Activated B cell treated with CpG ODN at 0.5 μM for 24 hours (primary cell): ENCODE data around the gene GPR157. TPM values are rescaled to one million over a fixed set of nuclear protein-coding genes. Genes with fewer than 3 reads are reported as not detected.
A peak's percentile ranks its signal among the peaks of the same experiment; 100 is the strongest.

ENCODE experiments used
- ATAC-seq: fragments of 200-7000 bp; cut with Tn5 transposase; one replicate; pipeline ENCODE4 v1.10.0; 2021; ENCODE audit warnings: low read depth, mild to moderate bottlenecking, moderate library complexity
- CTCF ChIA-PET: fragments of 350-600 bp; sonication (Branson Sonifier 250); formaldehyde crosslinking; loops from one replicate; lab custom pipeline; 2021; ENCODE audit warnings: antibody characterized with exemption; lab: Charles Lee
- POLR2A ChIA-PET: fragments of 350-600 bp; sonication (Branson Sonifier 250); formaldehyde crosslinking; loops from one replicate; lab custom pipeline; 2021; ENCODE audit warnings: antibody characterized with exemption; lab: Charles Lee
- DNase-seq: peaks from one replicate; pipeline ENCODE4 v3.0.0; 2022
- H3K27ac Mint-ChIP-seq: one replicate; pipeline ENCODE4 v1.8.0; 2020; ENCODE audit warnings: mixed read lengths
- H3K27me3 Mint-ChIP-seq: one replicate; pipeline ENCODE4 v1.8.0; 2021; ENCODE audit warnings: mixed read lengths
- H3K36me3 Mint-ChIP-seq: one replicate; pipeline ENCODE4 v1.8.0; 2021; ENCODE audit warnings: low read depth, mixed read lengths
- H3K4me1 Mint-ChIP-seq: one replicate; pipeline ENCODE4 v1.8.0; 2021; ENCODE audit warnings: mixed read lengths
- H3K4me3 Mint-ChIP-seq: one replicate; pipeline ENCODE4 v1.8.0; 2020; ENCODE audit warnings: mild to moderate bottlenecking, mixed read lengths
- H3K9me3 Mint-ChIP-seq: one replicate; pipeline ENCODE4 v1.8.0; 2020; ENCODE audit warnings: mixed read lengths
- CTCF ChIP-seq: fragments of 200-600 bp; IDR thresholded peaks from one replicate; pipeline ENCODE4 v1.8.0; 2022; ENCODE audit warnings: antibody characterized with exemption, mild to moderate bottlenecking
- intact Hi-C: fragments of 100-400 bp; cut with micrococcal nuclease; formaldehyde crosslinking; loops from one replicate; pipeline ENCODE4 v1.15.1; 2024
- total RNA-seq: library from RNA; stranded (reverse); gene quantifications from 2 replicates; pipeline ENCODE4 v1.2.3, GENCODE V29; 2022

Gene GPR157
- total RNA-seq, 1 donor from 2014 or later = 7.0 TPM

GRCh38 chr1:9106286-9106685 is 22.6 kb downstream of the GPR157 start:
- Mint-ChIP-seq H3K36me3 (peaks cover 22% of the 10 kb centered on the region), H3K27ac (no peak overlapping the region), H3K27me3 (no peaks in the 10 kb centered on the region), H3K4me1 (no peaks in the 10 kb centered on the region), H3K4me3 (no peak overlapping the region), H3K9me3 (no peaks in the 10 kb centered on the region)
- ChIA-PET CTCF (interaction anchor here (1.5 kb wide), 1 partner anchor 96 kb away, joined by 3 read pairs; no protein-coding TSS in a partner anchor), POLR2A (no interaction called here)
- intact Hi-C loops = no loop called here
- no peak for TF ChIP-seq CTCF
- ATAC-seq (no peak), DNase-seq (no peak)

GRCh38 chr1:9105336-9105867 is 23.5 kb downstream of the GPR157 start:
- no peak for TF ChIP-seq CTCF
- no peaks in the 10 kb centered on the region for H3K27me3 Mint-ChIP-seq
- peaks cover 22% of the 10 kb centered on the region for H3K36me3 Mint-ChIP-seq
- DNase-seq = no peak
- intact Hi-C loops = no loop called here
- ChIA-PET POLR2A (no interaction called here), CTCF (interaction anchor here (1.5 kb wide), 1 partner anchor 95 kb away, joined by 3 read pairs; no protein-coding TSS in a partner anchor)
- ATAC-seq = no peak
- H3K4me3 Mint-ChIP-seq = no peak overlapping the region
- H3K9me3 Mint-ChIP-seq = no peaks in the 10 kb centered on the region
- no peaks in the 10 kb centered on the region for H3K4me1 Mint-ChIP-seq
- H3K27ac Mint-ChIP-seq = no peak overlapping the region

- DNase-seq = no peak
- Mint-ChIP-seq H3K9me3 (no peaks in the 10 kb centered on the region), H3K4me1 (no peaks in the 10 kb centered on the region), H3K4me3 (no peak overlapping the region), H3K27me3 (no peaks in the 10 kb centered on the region), H3K36me3 (peaks cover 16% of the 10 kb centered on the region), H3K27ac (no peak overlapping the region)
- ChIA-PET CTCF (interaction anchor here (0.7 to 4.0 kb wide), 20 partner anchors 10 to 389 kb away, joined by 3 to 40 read pairs (median 5); no protein-coding TSS in a partner anchor), POLR2A (interaction anchor here (0.6 to 0.8 kb wide), 4 partner anchors 13 to 97 kb away, joined by 3 to 13 read pairs (median 6); no protein-coding TSS in a partner anchor)
- no peak for TF ChIP-seq CTCF
- ATAC-seq = peak; percentile 77
- intact Hi-C loops = loop anchor here (1.0 kb wide), 5 partner anchors 91 to 242 kb away; no protein-coding TSS in a partner anchor
Observed at GRCh38 chr1:9101510-9102146, 27.3 kb downstream of the GPR157 start.

GRCh38 chr1:9100471-9101043 is 28.3 kb downstream of the GPR157 start:
- Mint-ChIP-seq H3K4me3 (no peak overlapping the region), H3K9me3 (no peaks in the 10 kb centered on the region), H3K27ac (no peak overlapping the region), H3K4me1 (no peaks in the 10 kb centered on the region), H3K27me3 (no peaks in the 10 kb centered on the region), H3K36me3 (peaks cover 16% of the 10 kb centered on the region)
- no peak for ATAC-seq
- ChIA-PET CTCF (interaction anchor here (1.2 to 4.0 kb wide), 7 partner anchors 63 to 242 kb away, joined by 4 to 40 read pairs (median 6); no protein-coding TSS in a partner anchor), POLR2A (interaction anchor here (1.0 kb wide), 1 partner anchor 29 kb away, joined by 3 read pairs; no protein-coding TSS in a partner anchor)
- intact Hi-C loops = loop anchor here (1.0 kb wide), 5 partner anchors 90 to 241 kb away; no protein-coding TSS in a partner anchor
- no peak for DNase-seq
- no peak for TF ChIP-seq CTCF

GRCh38 chr1:9099555-9099954 is 29.3 kb downstream of the GPR157 start:
- no peaks in the 10 kb centered on the region for H3K9me3 Mint-ChIP-seq
- no peak for TF ChIP-seq CTCF
- H3K4me3 Mint-ChIP-seq = no peak overlapping the region
- H3K27me3 Mint-ChIP-seq = peaks cover 2% of the 10 kb centered on the region
- H3K4me1 Mint-ChIP-seq = no peaks in the 10 kb centered on the region
- intact Hi-C loops = no loop called here
- H3K27ac Mint-ChIP-seq = no peak overlapping the region
- ATAC-seq (no peak), DNase-seq (no peak)
- POLR2A ChIA-PET = interaction anchor here (0.6 to 1.0 kb wide), 2 partner anchors 30 to 48 kb away, joined by 3 read pairs; no protein-coding TSS in a partner anchor
- peaks cover 13% of the 10 kb centered on the region for H3K36me3 Mint-ChIP-seq
- CTCF ChIA-PET = interaction anchor here (1.2 to 4.0 kb wide), 3 partner anchors 89 to 181 kb away, joined by 4 to 40 read pairs (median 4); no protein-coding TSS in a partner anchor
